ENCODE measurements around the gene CENPX. TPM values are rescaled to one million over a fixed set of nuclear protein-coding genes. Genes with fewer than 3 reads are reported as not detected.

CENPX gene
- total and polyA plus RNA-seq, 2 donors (not counting 3 experiments of a cell fraction or from before 2014, with no cell fraction given), result 56.2 to 67.2 TPM

DNA sequence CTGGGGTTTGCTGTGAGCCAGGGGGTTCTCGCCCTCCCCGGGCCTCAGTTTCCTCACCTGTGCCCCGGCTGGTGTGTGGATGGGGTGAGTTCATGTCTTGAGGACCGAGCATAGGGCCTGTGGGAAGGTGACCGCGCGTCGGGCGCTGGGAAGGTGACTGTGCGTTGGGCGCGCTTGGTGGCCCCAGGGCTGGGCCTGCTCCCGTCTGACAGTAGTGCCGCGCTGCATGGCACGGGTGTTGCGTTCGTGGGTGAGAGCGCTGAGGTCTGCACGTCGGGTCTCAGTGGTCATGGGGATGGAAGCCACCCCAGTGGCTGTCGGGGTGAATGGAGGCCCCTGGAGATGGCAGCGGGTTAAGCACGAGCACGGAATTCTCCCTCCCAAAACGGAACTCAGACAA, 36.1 kb downstream of the CENPX start:
- H3K27ac ChIP-seq (ENCODE audit: insufficient read depth, low read depth, low read length), result no peak overlapping the region
- no TSS peak for BruUV-seq (replicated peaks)
- no peak overlapping the region for H3K9ac ChIP-seq (replicated peaks; ENCODE audit: extremely low read depth, insufficient read depth, low read length)
- no peaks in the 10 kb centered on the region for H3K4me1 ChIP-seq (ENCODE audit: control insufficient read depth, extremely low read depth, insufficient read depth, low read length)
- no peaks in the 10 kb centered on the region for H3K9me3 ChIP-seq (replicated peaks; ENCODE audit: control insufficient read depth, insufficient read depth, low read length)
- intact Hi-C loops (cut with micrococcal nuclease), result no loop called here
- H3K27me3 ChIP-seq (ENCODE audit: control insufficient read depth in 2 of 2, insufficient read depth in 2 of 2, low read length in 2 of 2), result no peaks in the 10 kb centered on the region
- FAIRE-seq (no peak), DNase-seq (ENCODE audit: low read depth, low spot score) (no peak)
- TF ChIP-seq EZH2 (IDR thresholded peaks at IDR 0.05; ENCODE audit: borderline replicate concordance, low read depth, low read length, severe bottlenecking) (no peak), JUN (IDR thresholded peaks at IDR 0.05; ENCODE audit: borderline replicate concordance, insufficient read depth, insufficient read length, low read depth) (no peak), GATA2 (IDR thresholded peaks at IDR 0.05; ENCODE audit: insufficient read depth, insufficient read length, low read depth, low read length) (no peak)
- H2AFZ ChIP-seq (ENCODE audit: low read depth, low read length), result no peak overlapping the region
- ChIA-PET CTCF (no interaction called here), POLR2A (no interaction called here)
- H4K20me1 ChIP-seq (replicated peaks; ENCODE audit: control insufficient read depth, extremely low read depth, insufficient read depth, low read length), result no peaks in the 10 kb centered on the region
- peaks cover 0 to 20% of the 10 kb centered on the region in 2 experiments for H3K36me3 ChIP-seq (ENCODE audit: control insufficient read depth in 2 of 2, extremely low read depth in 1 of 2, insufficient read depth in 2 of 2, low read length in 2 of 2)
- H3K4me3 ChIP-seq (replicated peaks in 1 of 3; ENCODE audit: insufficient read depth in 1 of 3, low read depth in 1 of 3, low read length in 3 of 3), result no peak overlapping the region
- H3K9me1 ChIP-seq (replicated peaks; ENCODE audit: control insufficient read depth, extremely low read depth, insufficient read depth, low read length), result no peaks in the 10 kb centered on the region
- no peak overlapping the region for H3K4me2 ChIP-seq (ENCODE audit: insufficient read depth, low read length)
- dilution Hi-C loops (cut with MboI; ENCODE audit: extremely low pct_ligation_motif_present, low sequenced_read_pairs), result no loop called here
- H3K79me2 ChIP-seq (ENCODE audit: control insufficient read depth, insufficient read depth, low read length), result no peaks in the 10 kb centered on the region

- ChIA-PET POLR2A (no interaction called here), CTCF (interaction anchor here (1.2 to 1.4 kb wide), 3 partner anchors 19 to 38 kb away, joined by 3 to 4 read pairs (median 3); partner anchors contain the start of genes CENPX and LRRC45)
- TF ChIP-seq JUN (IDR thresholded peaks at IDR 0.05; ENCODE audit: borderline replicate concordance, insufficient read depth, insufficient read length, low read depth) (no peak), MYC (IDR thresholded peaks at IDR 0.05; ENCODE audit: low read depth, low read length) (no peak), MAX (IDR thresholded peaks at IDR 0.05; ENCODE audit: insufficient read depth, insufficient read length) (no peak), CTCF (IDR thresholded peaks at IDR 0.05; ENCODE audit: extremely low read depth in 1 of 2, insufficient read depth in 1 of 2, low read depth in 1 of 2, low read length in 2 of 2) (no peak), POLR2A (IDR thresholded peaks at IDR 0.05; ENCODE audit: low read depth, low read length) (no peak), POLR2AphosphoS5 (IDR thresholded peaks at IDR 0.05; ENCODE audit: insufficient read depth, low read depth, low read length) (no peak), EZH2 (IDR thresholded peaks at IDR 0.05; ENCODE audit: borderline replicate concordance, low read depth, low read length, severe bottlenecking) (no peak), FOS (IDR thresholded peaks at IDR 0.05; ENCODE audit: borderline replicate concordance, insufficient read depth, low read length) (no peak), GATA2 (IDR thresholded peaks at IDR 0.05; ENCODE audit: insufficient read depth, insufficient read length, low read depth, low read length) (no peak)
- dilution Hi-C loops (cut with MboI; ENCODE audit: extremely low pct_ligation_motif_present, low sequenced_read_pairs) (no loop called here), intact Hi-C loops (cut with micrococcal nuclease) (no loop called here)
- no peaks in the 10 kb centered on the region for H3K79me2 ChIP-seq (ENCODE audit: control insufficient read depth, insufficient read depth, low read length)
- H2AFZ ChIP-seq (ENCODE audit: low read depth, low read length), result no peak overlapping the region
- no peaks in the 10 kb centered on the region for H3K4me1 ChIP-seq (ENCODE audit: control insufficient read depth, extremely low read depth, insufficient read depth, low read length)
- H3K4me3 ChIP-seq (replicated peaks in 1 of 3; ENCODE audit: insufficient read depth in 1 of 3, low read depth in 1 of 3, low read length in 3 of 3), result no peak overlapping the region
- no peaks in the 10 kb centered on the region for H3K9me1 ChIP-seq (replicated peaks; ENCODE audit: control insufficient read depth, extremely low read depth, insufficient read depth, low read length)
- H3K27ac ChIP-seq (ENCODE audit: insufficient read depth, low read depth, low read length), result no peak overlapping the region
- no peak overlapping the region for H3K9ac ChIP-seq (replicated peaks; ENCODE audit: extremely low read depth, insufficient read depth, low read length)
- no peaks in the 10 kb centered on the region for H3K9me3 ChIP-seq (replicated peaks; ENCODE audit: control insufficient read depth, insufficient read depth, low read length)
- FAIRE-seq, result no peak
- H4K20me1 ChIP-seq (replicated peaks; ENCODE audit: control insufficient read depth, extremely low read depth, insufficient read depth, low read length), result no peaks in the 10 kb centered on the region
- no peak for DNase-seq (ENCODE audit: low read depth, low spot score)
- H3K36me3 ChIP-seq (ENCODE audit: control insufficient read depth in 2 of 2, extremely low read depth in 1 of 2, insufficient read depth in 2 of 2, low read length in 2 of 2), result peaks cover 0 to 20% of the 10 kb centered on the region in 2 experiments
- no peaks in the 10 kb centered on the region for H3K27me3 ChIP-seq (ENCODE audit: control insufficient read depth in 2 of 2, insufficient read depth in 2 of 2, low read length in 2 of 2)
- no peak overlapping the region for H3K4me2 ChIP-seq (ENCODE audit: insufficient read depth, low read length)
- no TSS peak for BruUV-seq (replicated peaks)
These were observed 37.8 kb downstream of the CENPX start for GRCh38 chr17:81984773-81985410.
